Mucosa of stomach (tissue), 1 donor: ENCODE results near the gene PRR19.
A peak's percentile ranks its signal among the peaks of the same experiment; 100 is the strongest.

ENCODE experiments used
- H3K27me3 ChIP-seq: one replicate; pipeline ENCODE4 v1.7.0; 2013; ENCODE audit warnings: mild to moderate bottlenecking, low read length; ENCODE audit not compliant: control insufficient read depth, insufficient read depth
- H3K36me3 ChIP-seq: one replicate; pipeline ENCODE4 v1.7.0; 2013; ENCODE audit warnings: low read length; ENCODE audit not compliant: control insufficient read depth, insufficient read depth
- H3K4me1 ChIP-seq: one replicate; pipeline ENCODE4 v1.7.0; 2013; ENCODE audit warnings: mild to moderate bottlenecking, low read length; ENCODE audit not compliant: control insufficient read depth, insufficient read depth
- H3K4me3 ChIP-seq: one replicate; pipeline ENCODE4 v1.7.0; 2013; ENCODE audit warnings: low read length
- H3K9ac ChIP-seq: one replicate; pipeline ENCODE4 v1.7.0; 2013; ENCODE audit warnings: mild to moderate bottlenecking, low read length, moderate library complexity
- H3K9me3 ChIP-seq: one replicate; pipeline ENCODE4 v1.7.0; 2013; ENCODE audit warnings: mild to moderate bottlenecking, low read length, moderate library complexity; ENCODE audit not compliant: control insufficient read depth
- donor health status: Pancreatic carcinoma.

The PRR19 gene

GRCh38 chr19:42313840-42314755, 12.2 kb downstream of the PRR19 start:
- Histone ChIP-seq H3K36me3 (no peaks in the 10 kb centered on the region), H3K9me3 (no peaks in the 10 kb centered on the region), H3K4me1 (peaks cover 8% of the 10 kb centered on the region), H3K9ac (no peak overlapping the region), H3K27me3 (peaks cover 32% of the 10 kb centered on the region), H3K4me3 (no peak overlapping the region)

GRCh38 chr19:42315024-42315423, 13.1 kb downstream of the PRR19 start:
- H3K27me3 ChIP-seq, result peaks cover 32% of the 10 kb centered on the region
- H3K4me1 ChIP-seq, result peaks cover 8% of the 10 kb centered on the region
- H3K36me3 ChIP-seq, result no peaks in the 10 kb centered on the region
- H3K4me3 ChIP-seq, result no peak overlapping the region
- no peaks in the 10 kb centered on the region for H3K9me3 ChIP-seq
- H3K9ac ChIP-seq, result no peak overlapping the region

GRCh38 chr19:42316223-42317211, 14.6 kb downstream of the PRR19 start:
- Histone ChIP-seq H3K36me3 (no peaks in the 10 kb centered on the region), H3K4me3 (no peak overlapping the region), H3K27me3 (peaks cover 32% of the 10 kb centered on the region), H3K9ac (no peak overlapping the region), H3K9me3 (no peaks in the 10 kb centered on the region), H3K4me1 (peaks cover 8% of the 10 kb centered on the region)

GRCh38 chr19:42317535-42317934, 15.6 kb downstream of the PRR19 start:
- no peaks in the 10 kb centered on the region for H3K9me3 ChIP-seq

DNA sequence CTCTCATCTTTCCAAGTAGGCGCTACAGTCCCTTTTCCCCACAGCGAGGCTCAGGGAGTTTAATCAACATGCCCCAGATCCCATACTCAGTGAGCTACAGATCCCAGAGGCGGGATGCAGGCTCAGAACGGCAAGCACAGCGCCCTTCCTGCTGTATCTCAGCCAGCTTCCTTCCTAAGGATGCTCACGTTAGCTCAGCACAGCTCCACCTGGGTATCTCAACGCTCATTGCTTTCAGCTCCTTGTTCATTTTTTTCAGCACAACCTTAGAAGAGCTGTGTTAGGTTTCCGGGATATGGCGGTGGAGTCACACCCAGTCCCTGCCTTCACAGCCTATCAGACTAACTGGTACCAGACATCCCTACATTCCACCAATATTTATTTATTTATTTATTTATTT, 20.4 kb downstream of the PRR19 start:
- Histone ChIP-seq H3K36me3 (no peaks in the 10 kb centered on the region), H3K9me3 (no peaks in the 10 kb centered on the region), H3K9ac (no peak overlapping the region), H3K27me3 (peaks cover 27% of the 10 kb centered on the region), H3K4me3 (no peak overlapping the region), H3K4me1 (peaks cover 20% of the 10 kb centered on the region)

More at GRCh38 chr19:42317535-42317934, 15.6 kb downstream of the PRR19 start:
- peaks cover 8% of the 10 kb centered on the region for H3K4me1 ChIP-seq
- no peak overlapping the region for H3K4me3 ChIP-seq
- no peak overlapping the region for H3K9ac ChIP-seq
- peaks cover 35% of the 10 kb centered on the region for H3K27me3 ChIP-seq
- H3K36me3 ChIP-seq, result no peaks in the 10 kb centered on the region

DNA sequence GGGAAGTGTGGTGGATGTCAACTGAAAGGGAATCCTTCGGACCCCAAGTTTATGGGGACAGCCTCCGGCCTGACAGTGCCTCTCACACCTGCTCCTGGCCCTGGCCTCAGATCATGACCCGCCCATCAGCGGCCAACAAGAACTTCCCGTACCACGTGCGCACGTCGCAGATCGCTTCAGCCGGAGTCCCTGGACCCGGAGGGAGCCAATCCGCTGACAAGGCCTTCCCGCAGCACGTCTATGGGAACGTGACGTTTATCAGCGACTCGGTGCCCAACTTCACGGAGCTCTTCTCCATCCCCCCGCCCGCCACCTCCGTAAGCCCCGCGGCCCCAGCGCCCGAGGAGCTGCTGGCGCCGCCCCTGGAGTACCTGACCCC, 21.5 kb downstream of the PRR19 start:
- H3K27me3 ChIP-seq, result peaks cover 27% of the 10 kb centered on the region
- peaks cover 20% of the 10 kb centered on the region for H3K4me1 ChIP-seq
- H3K4me3 ChIP-seq, result no peak overlapping the region
- no peaks in the 10 kb centered on the region for H3K9me3 ChIP-seq
- H3K9ac ChIP-seq, result no peak overlapping the region
- H3K36me3 ChIP-seq, result no peaks in the 10 kb centered on the region

- Histone ChIP-seq H3K36me3 (no peaks in the 10 kb centered on the region), H3K4me1 (peaks cover 20% of the 10 kb centered on the region), H3K9ac (no peak overlapping the region), H3K4me3 (no peak overlapping the region), H3K27me3 (peaks cover 27% of the 10 kb centered on the region), H3K9me3 (no peaks in the 10 kb centered on the region)
Measured at GRCh38 chr19:42323852-42324654, 22.1 kb downstream of the PRR19 start.

DNA sequence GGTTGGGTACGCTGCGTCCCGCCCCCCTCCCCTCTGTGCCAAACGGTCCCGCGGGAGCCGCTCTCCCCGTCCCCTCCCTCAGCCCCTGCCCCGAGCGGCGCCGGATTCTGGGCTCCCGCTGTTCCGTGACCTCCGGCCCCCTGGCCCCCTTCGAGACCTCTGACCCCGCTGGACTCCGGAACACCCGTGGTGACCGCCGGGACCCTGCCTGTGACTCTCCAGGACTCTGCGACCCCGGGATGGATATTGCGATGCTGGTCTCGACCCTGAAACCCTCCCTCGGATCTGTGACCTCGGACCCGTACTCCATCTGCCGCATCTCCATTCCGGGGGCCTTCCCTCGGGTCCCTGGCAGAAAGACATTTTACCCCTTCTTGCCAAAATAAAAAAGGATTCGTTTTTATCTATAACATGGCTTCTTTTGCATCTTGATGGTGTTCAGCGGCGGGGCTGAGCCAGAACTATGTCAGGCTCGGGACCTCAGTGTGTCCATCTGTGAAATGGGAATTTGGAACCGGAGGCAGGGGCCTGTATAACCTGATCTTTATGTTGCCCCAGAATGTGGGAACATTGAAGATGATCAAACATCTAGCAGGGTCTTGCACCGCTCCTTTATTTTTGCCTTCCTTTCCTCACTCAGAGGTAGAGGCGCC, 22.8 kb downstream of the PRR19 start:
- H3K36me3 ChIP-seq, result no peaks in the 10 kb centered on the region
- H3K4me3 ChIP-seq, result no peak overlapping the region
- H3K9ac ChIP-seq, result no peak overlapping the region
- H3K4me1 ChIP-seq, result peaks cover 20% of the 10 kb centered on the region
- no peaks in the 10 kb centered on the region for H3K9me3 ChIP-seq
- H3K27me3 ChIP-seq, result peaks cover 27% of the 10 kb centered on the region

DNA sequence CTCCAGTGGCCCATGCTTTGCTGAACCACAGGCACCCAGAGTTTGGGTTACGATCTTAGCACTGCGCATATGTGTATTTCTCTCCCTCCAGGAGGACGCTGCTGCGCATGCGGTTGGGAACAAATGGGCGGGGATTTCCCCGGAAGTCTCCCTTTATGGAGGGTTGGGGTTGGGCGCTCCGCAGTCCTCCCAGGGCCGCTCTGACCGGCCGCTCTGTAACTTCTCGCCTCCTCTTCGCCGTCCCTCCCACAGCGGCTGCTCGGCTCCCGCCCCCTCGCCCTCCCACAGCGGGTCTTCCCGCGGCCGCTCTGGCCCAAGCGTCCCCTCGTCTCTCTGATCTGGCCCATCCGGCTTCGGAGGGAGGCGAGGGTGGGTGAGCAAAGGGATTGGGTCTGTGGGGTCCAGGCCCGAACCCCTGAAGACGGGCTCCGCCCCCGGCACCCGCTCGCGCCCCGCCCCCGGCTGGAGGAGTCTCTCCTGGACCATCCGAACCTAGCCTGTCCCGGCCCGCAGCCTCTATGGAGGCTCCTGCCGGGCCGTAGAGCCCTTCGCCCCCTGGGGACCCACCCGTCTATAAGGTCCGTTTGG, 23.5 kb downstream of the PRR19 start, which contains the start of gene MEGF8:
MEGF8 (plus strand) TSS at position 328 of the 588 bp plus-strand sequence. CDS start 609 bp downstream, outside the sequence.
- H3K4me3 ChIP-seq, result peak within 1 kb of the TSS; percentile 93
- peaks cover 27% of the 10 kb centered on the region for H3K27me3 ChIP-seq
- H3K4me1 ChIP-seq, result peaks cover 20% of the 10 kb centered on the region
- no peaks in the 10 kb centered on the region for H3K36me3 ChIP-seq
- no peaks in the 10 kb centered on the region for H3K9me3 ChIP-seq
- H3K9ac ChIP-seq, result peak within 1 kb of the TSS; percentile 93

- H3K36me3 ChIP-seq, result no peaks in the 10 kb centered on the region
- H3K27me3 ChIP-seq, result peaks cover 27% of the 10 kb centered on the region
- peak overlapping the region; percentile 93 for H3K4me3 ChIP-seq
- peak overlapping the region; percentile 93 for H3K9ac ChIP-seq
- no peaks in the 10 kb centered on the region for H3K9me3 ChIP-seq
- peaks cover 20% of the 10 kb centered on the region for H3K4me1 ChIP-seq
Measured at GRCh38 chr19:42325896-42326771, 24.2 kb downstream of the PRR19 start.
